K562 (cell line): ENCODE data around the gene C6orf163. TPM values are rescaled to one million over a fixed set of nuclear protein-coding genes. Genes with fewer than 3 reads are reported as not detected.

Experiments used
- ATAC-seq: fragments of 200-7000 bp; cut with Tn5 transposase; 3 replicates; pipeline ENCODE4 v1.9.1; 2020; ENCODE audit warnings: moderate library complexity
- BruUV-seq: library from RNA; stranded (reverse); fragments of 400-500 nt; replicated peaks from 2 replicates; lab custom pipeline; 2021; lab: Mats Ljungman, UMichigan
- CTCF ChIA-PET: fragments of 300-600 bp; formaldehyde crosslinking; extraction: SDS; loops from one replicate; lab custom pipeline; 2021; ENCODE audit warnings: low intra/inter-chr PET ratio; lab: Yijun Ruan, JAX
- POLR2A ChIA-PET: fragments of 300-600, 350-650 bp; sonication (Branson Sonifier 250); formaldehyde crosslinking; extraction: SDS; loops from one replicate; lab custom pipeline; 2021; ENCODE audit warnings: antibody characterized with exemption, inconsistent platforms; lab: Yijun Ruan, JAX
- DNase-seq, 4 experiments: peaks; one replicate each; pipeline versions ENCODE4 v3.0.0 to v3.0.0-alpha.2; 2011 to 2018; ENCODE audit warnings: low spot score in 3 of 4, mixed read lengths in 3 of 4; ENCODE audit errors: extremely low read depth in 1 of 4
- FAIRE-seq: peaks from 2 replicates; lab custom pipeline; 2011; peaks lifted over from hg19 to GRCh38; lab: Jason Lieb, UNC
- H2AFZ ChIP-seq: 2 replicates; pipeline ENCODE4 v1.6.0; 2011; ENCODE audit warnings: low read depth, low read length, control low read depth, inconsistent platforms
- H3K27ac ChIP-seq: fragments of 200-600 bp; 3 replicates; pipeline ENCODE4 v1.8.0; 2011; ENCODE audit warnings: low read depth, mild to moderate bottlenecking, control low read depth, inconsistent platforms, low read length, moderate library complexity, mixed read lengths; ENCODE audit errors: extremely low read depth
- H3K27me3 ChIP-seq, 2 experiments: fragments of 300-600 bp in 1 of 2; 2 replicates in 1 of 2; 3 replicates in 1 of 2; pipeline versions ENCODE4 v1.6.0 to v1.8.0; 2011; ENCODE audit warnings: inconsistent platforms in 2 of 2, low read length in 2 of 2, mild to moderate bottlenecking in 1 of 2, mixed read lengths in 1 of 2, moderate library complexity in 1 of 2; ENCODE audit not compliant: control insufficient read depth in 2 of 2, insufficient read depth in 2 of 2
- H3K36me3 ChIP-seq: fragments of 300-600 bp; 3 replicates; pipeline ENCODE4 v1.8.0; 2011; ENCODE audit warnings: mild to moderate bottlenecking, low read length, inconsistent platforms; ENCODE audit not compliant: control insufficient read depth, insufficient read depth
- H3K4me1 ChIP-seq, 2 experiments: fragments of 200-600 bp in 1 of 2; replicated peaks in 1 of 2; 2 replicates in 1 of 2; 3 replicates in 1 of 2; pipeline versions ENCODE4 v1.5.1 to v1.8.0; 2011; ENCODE audit warnings: inconsistent platforms in 2 of 2, low read length in 2 of 2, mild to moderate bottlenecking in 1 of 2, mixed read lengths in 1 of 2, moderate library complexity in 1 of 2; ENCODE audit not compliant: control insufficient read depth in 2 of 2, insufficient read depth in 2 of 2
- H3K4me2 ChIP-seq: 2 replicates; pipeline ENCODE4 v1.6.1; 2011; ENCODE audit warnings: low read length, control low read depth, inconsistent platforms, mixed read lengths; ENCODE audit not compliant: insufficient read depth
- H3K4me3 ChIP-seq: fragments of 200-600 bp; sonication (generic), shearing (Covaris generic); 2 replicates; pipeline ENCODE4 v1.5.1; 2016; ENCODE audit warnings: control low read depth, inconsistent platforms
- H3K79me2 ChIP-seq: fragments of 200-600 bp; 3 replicates; pipeline ENCODE4 v1.8.0; 2011; ENCODE audit warnings: low read length, inconsistent platforms; ENCODE audit not compliant: control insufficient read depth, insufficient read depth
- H3K9ac ChIP-seq, 2 experiments: 2 replicates each; pipeline versions ENCODE4 v1.6.0 to v1.6.1; 2011; ENCODE audit warnings: low read depth in 2 of 2, low read length in 2 of 2, control low read depth in 1 of 2, inconsistent platforms in 1 of 2, mild to moderate bottlenecking in 1 of 2, mixed read lengths in 1 of 2; ENCODE audit not compliant: insufficient read depth in 1 of 2
- H3K9me1 ChIP-seq: one replicate; pipeline ENCODE4 v1.6.0; 2011; ENCODE audit warnings: inconsistent platforms, mild to moderate bottlenecking, low read length, moderate library complexity; ENCODE audit not compliant: control insufficient read depth, insufficient read depth
- H3K9me3 ChIP-seq: replicated peaks from 2 replicates; pipeline ENCODE4 v1.5.1; 2011; ENCODE audit warnings: low read depth, low read length, inconsistent platforms; ENCODE audit not compliant: control insufficient read depth, insufficient read depth
- H4K20me1 ChIP-seq: replicated peaks from 2 replicates; pipeline ENCODE4 v1.6.1; 2011; ENCODE audit warnings: low read length, inconsistent platforms, mixed read lengths; ENCODE audit not compliant: control insufficient read depth, insufficient read depth
- AFF1 ChIP-seq, 2 experiments: fragments of 450-650 bp; IDR thresholded peaks; 2 replicates each; pipeline ENCODE4 v1.6.1; 2018; ENCODE audit warnings: mild to moderate bottlenecking in 2 of 2, low read depth in 1 of 2; ENCODE audit not compliant: partially characterized antibody in 2 of 2
- ATF2 ChIP-seq: sonication (generic); formaldehyde crosslinking; IDR thresholded peaks from 2 replicates; pipeline ENCODE4 v1.8.1; 2022; ENCODE audit warnings: missing genetic modification reagents
- ILF3 ChIP-seq: fragments of 450-650 bp; IDR thresholded peaks from 2 replicates; pipeline ENCODE4 v1.6.1; 2018; ENCODE audit warnings: antibody characterized with exemption, mild to moderate bottlenecking, moderate library complexity, borderline replicate concordance
- L3MBTL2 ChIP-seq: fragments of 450-650 bp; IDR thresholded peaks from 2 replicates; pipeline ENCODE4 v1.6.1; 2016; ENCODE audit warnings: mild to moderate bottlenecking, moderate library complexity
- MTA3 ChIP-seq: fragments of 450-650 bp; formaldehyde crosslinking; IDR thresholded peaks from 2 replicates; pipeline ENCODE4 v1.6.1; 2017; ENCODE audit warnings: mild to moderate bottlenecking, borderline replicate concordance
- SIN3B ChIP-seq: fragments of 450-650 bp; IDR thresholded peaks from 2 replicates; pipeline ENCODE4 v1.6.1; 2017; ENCODE audit warnings: low read depth, mild to moderate bottlenecking, moderate library complexity
- TAF1 ChIP-seq: IDR thresholded peaks from 2 replicates; pipeline ENCODE4 v1.6.1; 2011; ENCODE audit warnings: mild to moderate bottlenecking, low read length, moderate library complexity; ENCODE audit not compliant: insufficient read depth, control insufficient read depth, severe bottlenecking; ENCODE audit errors: extremely low read depth
- THRA ChIP-seq: fragments of 450-650 bp; IDR thresholded peaks from 2 replicates; pipeline ENCODE4 v1.6.1; 2017; ENCODE audit warnings: mild to moderate bottlenecking, moderate library complexity
- THRB ChIP-seq: fragments of 450-650 bp; formaldehyde crosslinking; conservative IDR thresholded peaks from 2 replicates; pipeline ENCODE4 v1.4.0; 2022; ENCODE audit warnings: mild to moderate bottlenecking, missing genetic modification characterization
- ZBTB12 ChIP-seq: fragments of 250-450 bp; sonication (Bioruptor Pico); IDR thresholded peaks from 2 replicates; pipeline ENCODE4 v1.4.0; 2020
- ZC3H4 ChIP-seq: sonication (generic); formaldehyde crosslinking; IDR thresholded peaks from 2 replicates; pipeline ENCODE4 v1.9.0; 2021; ENCODE audit warnings: missing genetic modification reagents, borderline replicate concordance
- ZFP30 ChIP-seq: fragments of 250-450 bp; sonication (Bioruptor Pico); IDR thresholded peaks from 2 replicates; pipeline ENCODE4 v1.8.0; 2022; ENCODE audit warnings: moderate library complexity, mild to moderate bottlenecking, inconsistent platforms, borderline replicate concordance
- ZFX ChIP-seq: sonication (generic); formaldehyde crosslinking; IDR thresholded peaks from 2 replicates; pipeline ENCODE4 v1.8.0; 2022; ENCODE audit warnings: mild to moderate bottlenecking, missing genetic modification reagents, moderate library complexity
- ZNF75A ChIP-seq: fragments of 450-650 bp; formaldehyde crosslinking; IDR thresholded peaks from 2 replicates; pipeline ENCODE4 v1.4.0; 2020; ENCODE audit warnings: mild to moderate bottlenecking
- WGBS: fragments of 100-300 bp; shearing (Covaris generic); methylation state at CpG from one replicate; pipeline ENCODE4 v1.1.6; 2016; ENCODE audit warnings: low coverage, mixed read lengths; ENCODE audit not compliant: insufficient coverage; ENCODE audit errors: missing lambda C conversion rate; 5-methylcytosine and 5-hydroxymethylcytosine counted together
- in situ Hi-C: fragments of 300-500 bp; cut with MboI; formaldehyde crosslinking; loops from 4 replicates; pipeline ENCODE4 v1.15.0; 2018; ENCODE audit warnings: inconsistent platforms, mixed read lengths
- intact Hi-C: fragments of 100-400 bp; cut with micrococcal nuclease; formaldehyde crosslinking; loops from 2 replicates; pipeline ENCODE4 v1.14.2; 2022
- polyA plus RNA-seq, 8 experiments: library from polyadenylated mRNA; depleted of rRNA in 4 of 8; stranded (reverse) in 5 of 8; unstranded in 3 of 8; fragments of >200 nt; fragmentation: Nextera tagmentation in 2 of 8; fragmentation: Illumina TruSeq in 1 of 8; extraction: Ambion mirVana in 2 of 8; extraction: Trizol in 1 of 8; gene quantifications; 2 replicates each; pipeline versions ENCODE4 v1.2.1 to v1.2.3, GENCODE V29; 2011 to 2014; ENCODE audit warnings: inconsistent platforms in 1 of 8, missing spikeins in 1 of 8
- total RNA-seq, 7 experiments: library from RNA; depleted of rRNA in 6 of 7; stranded (reverse); fragments of >200 nt in 6 of 7; fragmentation: Illumina TruSeq in 2 of 7; extraction: Trizol in 2 of 7; gene quantifications; 2 replicates each; pipeline versions ENCODE4 v1.2.1 to v1.2.3, GENCODE V29; 2011 to 2021; ENCODE audit warnings: low replicate concordance in 1 of 7

The C6orf163 gene
- total and polyA plus RNA-seq, 9 of the 15 experiments (the other 6 are each of a cell fraction or from before 2014, with no cell fraction given): 0.67 to 4.7 (median 1.5) TPM

- no peak for DNase-seq
- no peaks in the 10 kb centered on the region for H3K9me1 ChIP-seq
- no TSS peak for BruUV-seq
- FAIRE-seq: no peak
- H3K27ac ChIP-seq: no peak overlapping the region
- no peak overlapping the region for H2AFZ ChIP-seq
- CTCF ChIA-PET: no interaction called here
- H3K27me3 ChIP-seq: no peaks in the 10 kb centered on the region
- in situ Hi-C loops (no loop called here), intact Hi-C loops (no loop called here)
- no peaks in the 10 kb centered on the region for H3K4me1 ChIP-seq
- no peak overlapping the region for H3K9ac ChIP-seq
- ATAC-seq: no peak
- H3K4me2 ChIP-seq: no peak overlapping the region
- no peak overlapping the region for H3K4me3 ChIP-seq
- TF ChIP-seq ILF3 (no peak), THRB (CRISPR knock-in tag) (no peak), ATF2 (CRISPR knock-in tag) (no peak), ZNF75A (CRISPR knock-in tag) (no peak), TAF1 (no peak), ZFX (CRISPR knock-in tag) (no peak), AFF1 (IDR thresholded peaks at IDR 0.05; ENCODE audit: low read depth in 1 of 2, partially characterized antibody in 2 of 2) (no peak), THRA (no peak), ZBTB12 (CRISPR knock-in tag) (no peak), ZC3H4 (no peak), SIN3B (no peak), L3MBTL2 (no peak), ZFP30 (CRISPR knock-in tag) (no peak), MTA3 (no peak)
- POLR2A ChIA-PET: no interaction called here
- no peaks in the 10 kb centered on the region for H3K36me3 ChIP-seq
- H3K9me3 ChIP-seq: no peaks in the 10 kb centered on the region
- 72% methylated on average over 2 of the region's 2 CpGs for WGBS
- no peaks in the 10 kb centered on the region for H4K20me1 ChIP-seq
- no peaks in the 10 kb centered on the region for H3K79me2 ChIP-seq
These were observed 30.7 kb downstream of the C6orf163 start for GRCh38 chr6:87375315-87375714.
